SK-N-SH treated with all-trans-retinoic acid at 6 μM for 48 hours (cell line): Measurements from ENCODE around the gene GRID1.

Experiments
- BACH2 ChIP-seq: fragments of 250-450 bp; sonication (Bioruptor Pico); IDR thresholded peaks from 2 replicates; pipeline ENCODE4 v1.9.0; 2021; ENCODE audit warnings: mild to moderate bottlenecking, borderline replicate concordance
- CREB5 ChIP-seq: fragments of 250-450 bp; sonication (Bioruptor Pico); IDR thresholded peaks from 2 replicates; pipeline ENCODE4 v1.5.1; 2020; ENCODE audit warnings: low read depth, mild to moderate bottlenecking, moderate library complexity
- CSRNP3 ChIP-seq: fragments of 250-450 bp; sonication (Bioruptor Pico); IDR thresholded peaks from 2 replicates; pipeline ENCODE4 v1.5.1; 2021; ENCODE audit warnings: mild to moderate bottlenecking, moderate library complexity
- GLIS3 ChIP-seq: fragments of 250-450 bp; sonication (Bioruptor Pico); IDR thresholded peaks from 2 replicates; pipeline ENCODE4 v1.5.0; 2020; ENCODE audit warnings: mild to moderate bottlenecking, moderate library complexity
- ISL1 ChIP-seq: fragments of 250-450 bp; sonication (Bioruptor Pico); IDR thresholded peaks from 2 replicates; pipeline ENCODE4 v2.1.2; 2022; ENCODE audit warnings: mild to moderate bottlenecking, moderate library complexity
- PATZ1 ChIP-seq: fragments of 250-450 bp; sonication (Bioruptor Pico); IDR thresholded peaks from 2 replicates; pipeline ENCODE4 v1.8.0; 2020; ENCODE audit warnings: mild to moderate bottlenecking, moderate library complexity, borderline replicate concordance
- POU6F1 ChIP-seq: fragments of 250-450 bp; sonication (Bioruptor Pico); IDR thresholded peaks from 2 replicates; pipeline ENCODE4 v1.8.0; 2021; ENCODE audit warnings: low read depth, mild to moderate bottlenecking, moderate library complexity, borderline replicate concordance
- RARB ChIP-seq: fragments of 250-450 bp; sonication (Bioruptor Pico); IDR thresholded peaks from 2 replicates; pipeline ENCODE4 v1.8.0; 2021; ENCODE audit warnings: mild to moderate bottlenecking, moderate library complexity
- SNAI2 ChIP-seq: fragments of 250-450 bp; sonication (Bioruptor Pico); IDR thresholded peaks from 2 replicates; pipeline ENCODE4 v1.5.0; 2020; ENCODE audit warnings: mild to moderate bottlenecking, moderate library complexity
- TCF4 ChIP-seq: fragments of 250-450 bp; sonication (Bioruptor Pico); IDR thresholded peaks from 2 replicates; pipeline ENCODE4 v1.8.0; 2021; ENCODE audit warnings: mild to moderate bottlenecking, moderate library complexity, borderline replicate concordance
- TOX ChIP-seq: fragments of 250-450 bp; sonication (Bioruptor Pico); IDR thresholded peaks from 2 replicates; pipeline ENCODE4 v1.8.0; 2021; ENCODE audit warnings: mild to moderate bottlenecking, moderate library complexity, borderline replicate concordance
- ZFP30 ChIP-seq: fragments of 450-650 bp; formaldehyde crosslinking; IDR thresholded peaks from 2 replicates; pipeline ENCODE4 v1.5.0; 2022; ENCODE audit warnings: mild to moderate bottlenecking, moderate library complexity
- ZNF70 ChIP-seq: fragments of 450-650 bp; formaldehyde crosslinking; IDR thresholded peaks from 2 replicates; pipeline ENCODE4 v1.5.0; 2020; ENCODE audit warnings: mild to moderate bottlenecking, moderate library complexity
- ZNF8 ChIP-seq: fragments of 450-650 bp; formaldehyde crosslinking; IDR thresholded peaks from 2 replicates; pipeline ENCODE4 v1.5.0; 2020; ENCODE audit warnings: mild to moderate bottlenecking, moderate library complexity

GRCh38 chr10:85615556-85615955 lies 751.0 kb downstream of the GRID1 start:
- TF ChIP-seq GLIS3 = no peak
- no peak for TF ChIP-seq ZNF70 (CRISPR knock-in tag)
- TF ChIP-seq SNAI2 (CRISPR knock-in tag) = no peak
- TF ChIP-seq PATZ1 (CRISPR knock-in tag) = no peak
- no peak for TF ChIP-seq RARB (CRISPR knock-in tag)
- no peak for TF ChIP-seq ZNF8 (CRISPR knock-in tag)
- TF ChIP-seq ISL1 (CRISPR knock-in tag) = no peak
- no peak for TF ChIP-seq ZFP30 (CRISPR knock-in tag)
- TF ChIP-seq BACH2 (CRISPR knock-in tag) = no peak
- TF ChIP-seq CREB5 (CRISPR knock-in tag) = no peak
- no peak for TF ChIP-seq CSRNP3 (CRISPR knock-in tag)
- TF ChIP-seq POU6F1 (CRISPR knock-in tag) = no peak
- no peak for TF ChIP-seq TCF4
- TF ChIP-seq TOX (CRISPR knock-in tag) = no peak
